ENCODE data around the gene OSBPL1A.

The OSBPL1A gene

DNA sequence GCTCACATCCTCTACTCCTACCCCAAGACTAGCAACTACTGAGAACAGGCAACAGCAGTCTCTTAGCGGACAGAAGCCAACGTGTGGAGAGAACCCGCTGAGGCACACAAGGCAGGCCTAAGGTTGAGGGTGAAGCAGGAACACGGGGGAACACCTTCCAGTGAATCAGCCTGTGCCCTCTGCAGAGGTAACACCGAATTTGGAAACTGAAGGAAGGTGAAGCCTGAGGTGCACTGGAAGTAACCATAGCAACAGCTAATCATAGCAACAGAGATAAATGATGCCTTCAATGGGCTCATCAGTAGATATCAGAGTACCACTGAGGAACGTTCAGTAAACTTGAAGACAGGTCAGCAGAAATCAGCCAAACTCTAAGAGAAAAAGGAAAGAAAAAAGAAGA is 43.3 kb downstream of the OSBPL1A start:
- peaks cover 9% of the 10 kb centered on the region for H3K4me1 Mint-ChIP-seq
- TF ChIP-seq, protein P1, sequence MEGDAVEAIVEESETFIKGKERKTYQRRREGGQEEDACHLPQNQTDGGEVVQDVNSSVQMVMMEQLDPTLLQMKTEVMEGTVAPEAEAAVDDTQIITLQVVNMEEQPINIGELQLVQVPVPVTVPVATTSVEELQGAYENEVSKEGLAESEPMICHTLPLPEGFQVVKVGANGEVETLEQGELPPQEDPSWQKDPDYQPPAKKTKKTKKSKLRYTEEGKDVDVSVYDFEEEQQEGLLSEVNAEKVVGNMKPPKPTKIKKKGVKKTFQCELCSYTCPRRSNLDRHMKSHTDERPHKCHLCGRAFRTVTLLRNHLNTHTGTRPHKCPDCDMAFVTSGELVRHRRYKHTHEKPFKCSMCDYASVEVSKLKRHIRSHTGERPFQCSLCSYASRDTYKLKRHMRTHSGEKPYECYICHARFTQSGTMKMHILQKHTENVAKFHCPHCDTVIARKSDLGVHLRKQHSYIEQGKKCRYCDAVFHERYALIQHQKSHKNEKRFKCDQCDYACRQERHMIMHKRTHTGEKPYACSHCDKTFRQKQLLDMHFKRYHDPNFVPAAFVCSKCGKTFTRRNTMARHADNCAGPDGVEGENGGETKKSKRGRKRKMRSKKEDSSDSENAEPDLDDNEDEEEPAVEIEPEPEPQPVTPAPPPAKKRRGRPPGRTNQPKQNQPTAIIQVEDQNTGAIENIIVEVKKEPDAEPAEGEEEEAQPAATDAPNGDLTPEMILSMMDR (IDR thresholded peaks at IDR 0.05): no peak
- H3K36me3 Mint-ChIP-seq (ENCODE audit: low read depth): peaks cover 30% of the 10 kb centered on the region
- H3K27ac Mint-ChIP-seq: no peak overlapping the region
- H3K27me3 Mint-ChIP-seq (ENCODE audit: low read depth, poor library complexity): no peaks in the 10 kb centered on the region
- DNase-seq: no peak
- peaks cover 12% of the 10 kb centered on the region for H3K9me3 Mint-ChIP-seq
- H3K4me3 Mint-ChIP-seq: no peak overlapping the region

DNA sequence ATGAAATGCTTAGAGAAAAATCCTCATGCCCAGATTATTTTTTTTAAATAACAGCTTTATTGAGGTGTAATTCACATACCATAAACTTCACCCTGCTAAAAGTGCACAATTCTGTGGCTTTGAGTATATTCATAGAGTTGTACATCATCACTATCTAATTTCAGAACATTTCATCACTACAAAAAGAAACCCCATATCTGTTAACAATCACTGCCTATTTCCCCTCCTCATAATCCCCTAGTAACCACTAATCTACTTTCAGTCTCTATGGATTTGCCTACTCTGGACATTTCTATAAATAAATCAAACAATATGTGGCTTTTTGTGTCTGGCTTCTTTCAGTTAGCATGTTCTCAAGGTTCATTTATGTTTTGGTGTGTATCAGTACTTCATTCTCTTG is 51.4 kb downstream of the OSBPL1A start:
- H3K27me3 Mint-ChIP-seq (ENCODE audit: low read depth, poor library complexity): no peaks in the 10 kb centered on the region
- DNase-seq: no peak

DNA sequence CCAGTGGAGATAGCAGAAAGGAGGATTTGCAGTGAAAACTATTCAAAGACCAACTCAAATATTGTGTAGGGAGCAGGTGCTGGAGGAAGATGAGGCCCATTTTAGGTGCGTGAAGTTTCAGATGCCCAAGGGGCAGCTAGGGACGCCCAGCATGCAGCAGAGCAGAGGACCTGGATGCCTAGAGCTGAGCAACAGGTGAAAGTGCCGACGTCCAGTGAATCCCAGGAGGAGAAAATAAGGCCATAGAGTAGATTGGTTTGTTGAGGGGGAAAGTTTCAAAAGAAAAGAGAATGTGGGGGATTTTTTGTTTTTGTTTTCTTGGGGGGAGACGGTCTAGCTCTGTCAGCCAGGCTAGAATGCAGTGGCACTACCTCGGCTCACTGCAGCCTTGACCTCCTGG is 53.1 kb downstream of the OSBPL1A start:
- no peaks in the 10 kb centered on the region for H3K27me3 Mint-ChIP-seq (ENCODE audit: low read depth, poor library complexity)
- TF ChIP-seq, protein P1 (IDR thresholded peaks at IDR 0.05): no peak
- no peak overlapping the region for H3K27ac Mint-ChIP-seq
- H3K36me3 Mint-ChIP-seq (ENCODE audit: low read depth): peaks cover 43% of the 10 kb centered on the region
- peaks cover 8% of the 10 kb centered on the region for H3K4me1 Mint-ChIP-seq
- DNase-seq: no peak
- peaks cover 18% of the 10 kb centered on the region for H3K9me3 Mint-ChIP-seq
- H3K4me3 Mint-ChIP-seq: no peak overlapping the region

More for the DNA sequence above, 51.4 kb downstream of the OSBPL1A start:
- H3K27ac Mint-ChIP-seq: no peak overlapping the region
- peaks cover 48% of the 10 kb centered on the region for H3K36me3 Mint-ChIP-seq (ENCODE audit: low read depth)
- H3K4me1 Mint-ChIP-seq: peaks cover 15% of the 10 kb centered on the region
- H3K9me3 Mint-ChIP-seq: peaks cover 18% of the 10 kb centered on the region
- TF ChIP-seq, protein P1 (IDR thresholded peaks at IDR 0.05): no peak
- no peak overlapping the region for H3K4me3 Mint-ChIP-seq

DNA sequence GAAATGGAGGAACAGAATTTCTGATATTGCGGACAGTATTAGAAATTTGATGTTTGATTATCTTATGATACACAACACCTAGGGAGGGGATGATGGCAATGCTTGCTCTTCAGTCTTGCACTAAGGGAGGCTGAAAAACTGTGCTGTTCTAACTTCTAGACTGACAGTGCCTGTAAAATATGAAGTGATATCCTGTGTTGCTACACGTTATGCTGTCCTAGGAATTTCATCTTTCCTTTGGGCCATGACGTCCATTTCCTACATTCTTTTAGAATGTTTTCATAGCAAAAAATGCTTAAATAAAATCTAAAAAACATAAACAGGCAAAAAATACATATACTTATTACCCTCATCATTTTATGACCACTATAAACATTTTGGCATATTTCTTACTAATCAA is 55.3 kb downstream of the OSBPL1A start:
- Mint-ChIP-seq H3K4me3 (no peak overlapping the region), H3K27ac (no peak overlapping the region), H3K36me3 (ENCODE audit: low read depth) (peaks cover 43% of the 10 kb centered on the region), H3K4me1 (no peaks in the 10 kb centered on the region), H3K9me3 (peaks cover 18% of the 10 kb centered on the region), H3K27me3 (ENCODE audit: low read depth, poor library complexity) (no peaks in the 10 kb centered on the region)
- TF ChIP-seq, protein P1 (IDR thresholded peaks at IDR 0.05): no peak
- no peak for DNase-seq

DNA sequence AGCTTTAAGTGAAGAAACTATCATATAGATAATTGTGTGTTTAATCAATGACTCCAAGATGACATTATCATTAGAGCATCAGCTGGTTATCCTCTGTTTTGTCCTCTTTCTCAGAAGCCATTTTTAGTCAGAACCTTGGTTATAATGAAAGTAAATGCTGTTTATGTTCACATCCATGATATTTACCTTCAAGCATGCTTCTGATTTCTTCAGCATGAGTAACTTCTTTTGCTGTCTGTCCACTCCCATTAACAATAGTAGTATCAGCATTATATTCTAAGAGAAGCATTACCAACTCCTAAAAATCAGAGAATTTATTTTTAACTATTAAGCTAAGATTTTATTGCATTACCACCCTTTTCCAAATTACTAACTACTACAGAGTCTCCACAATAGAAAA is 56.3 kb downstream of the OSBPL1A start:
- no peaks in the 10 kb centered on the region for H3K27me3 Mint-ChIP-seq (ENCODE audit: low read depth, poor library complexity)
- no peak overlapping the region for H3K27ac Mint-ChIP-seq
- TF ChIP-seq, protein P1 (IDR thresholded peaks at IDR 0.05): no peak
- H3K4me1 Mint-ChIP-seq: no peaks in the 10 kb centered on the region
- DNase-seq: no peak
- peaks cover 18% of the 10 kb centered on the region for H3K9me3 Mint-ChIP-seq
- H3K36me3 Mint-ChIP-seq (ENCODE audit: low read depth): peaks cover 40% of the 10 kb centered on the region
- H3K4me3 Mint-ChIP-seq: no peak overlapping the region

DNA sequence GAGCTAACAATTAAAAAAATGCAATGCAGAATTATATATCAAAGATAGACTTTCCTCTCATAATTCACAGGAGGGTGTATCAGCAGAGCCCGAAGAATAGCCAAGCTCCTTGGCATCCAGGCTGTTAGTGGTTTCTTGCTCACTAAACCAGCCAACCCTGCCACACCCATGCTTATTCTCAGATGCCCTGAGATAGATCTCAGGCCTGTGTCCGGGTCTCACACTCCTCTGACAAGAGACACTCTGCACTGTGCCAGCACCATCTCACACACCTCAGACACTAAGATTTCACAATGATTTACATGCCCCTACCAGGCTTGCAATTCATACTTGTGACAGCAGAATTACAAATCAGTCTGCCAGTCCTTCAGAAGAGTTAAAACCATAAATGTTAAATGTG is 64.5 kb downstream of the OSBPL1A start:
- Mint-ChIP-seq H3K27ac (no peak overlapping the region), H3K4me1 (no peaks in the 10 kb centered on the region), H3K27me3 (ENCODE audit: low read depth, poor library complexity) (no peaks in the 10 kb centered on the region), H3K4me3 (no peak overlapping the region), H3K36me3 (ENCODE audit: low read depth) (peaks cover 50% of the 10 kb centered on the region), H3K9me3 (peaks cover 8% of the 10 kb centered on the region)
- no peak for DNase-seq
- TF ChIP-seq, protein P1 (IDR thresholded peaks at IDR 0.05): no peak
